ENCODE results near the gene PIWIL4. TPM values are rescaled to one million over a fixed set of nuclear protein-coding genes. Genes with fewer than 3 reads are reported as not detected.

Gene PIWIL4
- total RNA-seq, 1 experiment from 2014 or later: 3.4 TPM

GRCh38 chr11:94533206-94533605, 34.0 kb upstream of the PIWIL4 start:
- Histone ChIP-seq H3K36me3 (ENCODE audit: control insufficient read depth, insufficient read depth, low read length) (no peaks in the 10 kb centered on the region), H3K27me3 (replicated peaks; ENCODE audit: control insufficient read depth, insufficient read depth, low read length) (no peaks in the 10 kb centered on the region), H3K9me3 (no peaks in the 10 kb centered on the region), H3K4me3 (ENCODE audit: low read depth, low read length) (no peak overlapping the region), H3K4me1 (peaks cover 8% of the 10 kb centered on the region)
- H3K27ac Mint-ChIP-seq (ENCODE audit: unreplicated experiment): no peak overlapping the region
- no peak for DNase-seq
- no TSS peak for BruUV-seq (replicated peaks)
- POLR2A ChIA-PET: no interaction called here
- no peak overlapping the region for H3K4me3 Mint-ChIP-seq (ENCODE audit: unreplicated experiment)
- intact Hi-C loops (cut with micrococcal nuclease; ENCODE audit: unreplicated experiment): no loop called here
- peaks cover 17% of the 10 kb centered on the region for H3K4me1 Mint-ChIP-seq (ENCODE audit: low read depth, unreplicated experiment)
- CTCF ChIA-PET: no interaction called here
- H3K27me3 Mint-ChIP-seq (ENCODE audit: insufficient read depth, unreplicated experiment): no peaks in the 10 kb centered on the region
- TF ChIP-seq CTCF (IDR thresholded peaks at IDR 0.05; ENCODE audit: insufficient read depth in 1 of 2, low read depth in 1 of 2, low read length in 1 of 2, severe bottlenecking in 1 of 2, unreplicated experiment in 1 of 2): no peak
- H3K9me3 Mint-ChIP-seq (ENCODE audit: unreplicated experiment): no peaks in the 10 kb centered on the region
- no peaks in the 10 kb centered on the region for H3K36me3 Mint-ChIP-seq (ENCODE audit: insufficient read depth, unreplicated experiment)

- no peaks in the 10 kb centered on the region for H3K27me3 Mint-ChIP-seq (ENCODE audit: insufficient read depth, unreplicated experiment)
- no peak for TF ChIP-seq CTCF (IDR thresholded peaks at IDR 0.05; ENCODE audit: insufficient read depth in 1 of 2, low read depth in 1 of 2, low read length in 1 of 2, severe bottlenecking in 1 of 2, unreplicated experiment in 1 of 2)
- no peak overlapping the region for H3K4me3 ChIP-seq (ENCODE audit: low read depth, low read length)
- intact Hi-C loops (cut with micrococcal nuclease; ENCODE audit: unreplicated experiment): no loop called here
- no peaks in the 10 kb centered on the region for H3K9me3 Mint-ChIP-seq (ENCODE audit: unreplicated experiment)
- H3K27ac Mint-ChIP-seq (ENCODE audit: unreplicated experiment): no peak overlapping the region
- peaks cover 8% of the 10 kb centered on the region for H3K4me1 ChIP-seq
- H3K4me3 Mint-ChIP-seq (ENCODE audit: unreplicated experiment): no peak overlapping the region
- no peak for DNase-seq
- H3K9me3 ChIP-seq: no peaks in the 10 kb centered on the region
- H3K36me3 Mint-ChIP-seq (ENCODE audit: insufficient read depth, unreplicated experiment): no peaks in the 10 kb centered on the region
- H3K27me3 ChIP-seq (replicated peaks; ENCODE audit: control insufficient read depth, insufficient read depth, low read length): no peaks in the 10 kb centered on the region
- H3K36me3 ChIP-seq (ENCODE audit: control insufficient read depth, insufficient read depth, low read length): no peaks in the 10 kb centered on the region
- ChIA-PET POLR2A (interaction anchor here (0.5 kb wide), 1 partner anchor 345 kb away, joined by 3 read pairs; no protein-coding TSS in a partner anchor), CTCF (no interaction called here)
- peaks cover 17% of the 10 kb centered on the region for H3K4me1 Mint-ChIP-seq (ENCODE audit: low read depth, unreplicated experiment)
- BruUV-seq (replicated peaks): no TSS peak
These were observed 33.2 kb upstream of the PIWIL4 start for GRCh38 chr11:94533696-94534630.

- H3K4me3 Mint-ChIP-seq (ENCODE audit: unreplicated experiment): no peak overlapping the region
- Histone ChIP-seq H3K4me1 (peaks cover 14% of the 10 kb centered on the region), H3K27me3 (replicated peaks; ENCODE audit: control insufficient read depth, insufficient read depth, low read length) (no peaks in the 10 kb centered on the region), H3K9me3 (no peaks in the 10 kb centered on the region), H3K4me3 (ENCODE audit: low read depth, low read length) (no peak overlapping the region), H3K36me3 (ENCODE audit: control insufficient read depth, insufficient read depth, low read length) (no peaks in the 10 kb centered on the region)
- no peaks in the 10 kb centered on the region for H3K36me3 Mint-ChIP-seq (ENCODE audit: insufficient read depth, unreplicated experiment)
- ChIA-PET POLR2A (no interaction called here), CTCF (interaction anchor here (0.7 to 1.1 kb wide), 2 partner anchors 10 to 15 kb away, joined by 3 read pairs; no protein-coding TSS in a partner anchor)
- H3K9me3 Mint-ChIP-seq (ENCODE audit: unreplicated experiment): no peaks in the 10 kb centered on the region
- no peaks in the 10 kb centered on the region for H3K27me3 Mint-ChIP-seq (ENCODE audit: insufficient read depth, unreplicated experiment)
- no TSS peak for BruUV-seq (replicated peaks)
- peaks cover 25% of the 10 kb centered on the region for H3K4me1 Mint-ChIP-seq (ENCODE audit: low read depth, unreplicated experiment)
- no peak for TF ChIP-seq CTCF (IDR thresholded peaks at IDR 0.05; ENCODE audit: insufficient read depth in 1 of 2, low read depth in 1 of 2, low read length in 1 of 2, severe bottlenecking in 1 of 2, unreplicated experiment in 1 of 2)
- intact Hi-C loops (cut with micrococcal nuclease; ENCODE audit: unreplicated experiment): no loop called here
- no peak for DNase-seq
- no peak overlapping the region for H3K27ac Mint-ChIP-seq (ENCODE audit: unreplicated experiment)
These were observed 30.8 kb upstream of the PIWIL4 start for GRCh38 chr11:94536386-94536785.

Measured in Caco-2 (cell line).